HG03108 (cell line): ENCODE results near the gene HNMT.
"Not testable (repeated sequence)": the region's sequence is repeated elsewhere in the genome, so short reads cannot be mapped to it uniquely, and the experiment has no call there.

Experiments
- ATAC-seq: cut with Tn5 transposase; IDR thresholded peaks from one replicate; pipeline ENCODE4 v1.9.1; 2021; ENCODE audit warnings: moderate library complexity; ENCODE audit not compliant: unreplicated experiment

The HNMT gene

GRCh38 chr2:138037090-138037489 is 72.8 kb downstream of the HNMT start:
- no peak for ATAC-seq

DNA sequence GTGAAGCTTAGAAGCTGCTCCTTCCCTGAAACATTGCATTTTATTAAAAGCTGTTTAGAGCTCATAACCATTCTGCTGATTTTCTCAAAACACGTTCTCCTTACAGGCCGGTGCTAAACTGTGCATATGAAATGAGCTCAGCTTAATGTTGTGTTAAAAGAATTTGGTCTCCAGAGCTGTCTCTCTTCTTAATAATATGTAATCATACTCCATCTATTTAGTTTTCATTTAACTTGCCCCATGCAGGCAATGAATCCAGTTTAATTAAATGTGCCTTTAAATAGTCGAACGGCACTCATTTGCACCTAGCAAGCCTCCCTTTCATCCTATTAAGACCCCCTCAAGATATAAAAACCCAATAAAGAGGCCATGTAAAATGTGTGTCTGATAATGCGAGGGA is 76.3 kb downstream of the HNMT start:
- ATAC-seq, result no peak

DNA sequence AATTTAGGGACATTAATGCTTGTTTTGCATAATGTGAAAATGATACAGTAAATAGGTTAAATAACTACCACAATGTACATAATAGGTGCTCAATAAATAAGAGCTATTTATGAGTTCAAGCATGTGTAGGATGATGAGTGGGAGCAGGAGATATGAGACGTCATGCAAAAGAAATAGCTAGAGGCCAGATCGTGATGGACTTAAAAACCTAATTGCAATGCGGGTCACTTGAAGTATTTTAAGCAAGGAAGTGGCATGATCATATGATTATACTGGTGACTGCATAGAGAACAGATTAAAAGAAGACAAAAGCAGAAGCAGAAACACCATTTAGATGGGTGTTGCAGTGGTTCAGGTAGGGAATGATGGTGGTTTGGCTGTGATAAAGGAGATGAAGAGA is 78.0 kb downstream of the HNMT start:
- ATAC-seq, result no peak

DNA sequence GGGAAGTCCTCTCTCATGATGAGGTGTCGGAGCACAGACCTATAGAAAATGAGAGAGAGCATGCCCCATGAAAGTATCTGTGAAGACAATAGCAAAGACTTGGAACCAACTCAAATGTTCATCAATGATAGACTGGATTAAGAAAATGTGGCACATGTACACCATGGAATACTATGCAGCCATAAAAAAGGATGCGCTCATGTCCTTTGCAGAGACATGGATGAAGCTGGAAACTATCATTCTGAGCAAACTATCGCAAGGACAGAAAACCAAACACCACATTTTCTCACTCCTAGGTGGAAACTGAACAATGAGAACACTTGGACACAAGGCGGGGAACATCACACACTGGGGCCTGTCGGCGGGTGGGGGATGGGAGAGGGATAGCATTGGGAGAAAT is 79.3 kb downstream of the HNMT start:
- not testable (repeated sequence) for ATAC-seq

DNA sequence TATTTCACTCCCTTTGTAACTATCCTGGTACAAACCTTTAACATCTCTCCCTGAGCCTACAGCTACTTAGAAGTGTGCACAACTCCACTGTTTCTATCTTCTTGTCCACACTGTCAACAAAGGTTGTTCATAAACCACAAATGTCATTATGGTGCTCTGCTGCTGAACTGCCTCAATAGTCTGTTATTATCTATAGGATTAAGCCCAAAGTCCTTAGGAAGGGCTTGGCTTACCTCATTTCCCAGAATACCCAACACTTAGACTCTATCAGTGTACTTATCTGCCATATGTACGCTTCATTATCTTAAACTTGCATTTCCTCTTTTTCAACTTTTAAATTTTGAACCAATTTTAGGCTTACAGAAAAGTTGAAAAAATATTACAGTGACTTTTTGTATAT is 94.2 kb downstream of the HNMT start:
- no peak for ATAC-seq

GRCh38 chr2:138059487-138060300 is 95.4 kb downstream of the HNMT start:
- no peak for ATAC-seq

- no peak for ATAC-seq
Observed at GRCh38 chr2:138060301-138060635, 96.0 kb downstream of the HNMT start.

GRCh38 chr2:138061961-138062360 is 97.7 kb downstream of the HNMT start:
- no peak for ATAC-seq

DNA sequence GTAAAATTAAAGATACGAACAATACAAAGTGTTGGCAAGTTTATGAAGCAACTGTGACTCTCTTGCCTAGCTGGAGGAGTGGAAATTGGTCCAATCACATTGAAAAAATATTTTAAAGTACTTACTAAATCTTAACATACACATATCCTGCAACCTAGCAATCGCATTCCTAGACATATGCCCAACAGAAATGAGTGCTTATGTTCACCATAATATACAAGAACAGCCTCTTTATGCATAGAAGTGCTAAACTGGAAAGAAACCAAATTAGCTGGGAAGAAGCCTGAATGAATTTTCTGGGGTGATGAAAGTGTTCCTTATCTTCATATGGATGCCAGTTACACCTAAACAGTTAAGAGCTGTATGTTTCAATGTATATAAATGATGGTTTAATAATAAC is 98.9 kb downstream of the HNMT start:
- ATAC-seq, result no peak
